Endodermal cell (in vitro differentiated cells): Measurements from ENCODE around the gene VWC2. TPM values are rescaled to one million over a fixed set of nuclear protein-coding genes. Genes with fewer than 3 reads are reported as not detected.

Experiments
- DNase-seq: peaks from one replicate; pipeline ENCODE4 v3.0.0-alpha.2; 2017
- H3K27ac ChIP-seq: 2 replicates; pipeline ENCODE4 v1.5.1; 2013; ENCODE audit warnings: mild to moderate bottlenecking, low read depth, low read length, moderate library complexity
- H3K27me3 ChIP-seq: 2 replicates; pipeline ENCODE4 v1.6.1; 2013; ENCODE audit warnings: mild to moderate bottlenecking, low read length, moderate library complexity; ENCODE audit not compliant: insufficient read depth, control insufficient read depth, poor library complexity, severe bottlenecking
- H3K36me3 ChIP-seq: 2 replicates; pipeline ENCODE4 v1.7.0; 2013; ENCODE audit warnings: mild to moderate bottlenecking, low read length, moderate library complexity; ENCODE audit not compliant: control insufficient read depth, insufficient read depth
- H3K4me1 ChIP-seq: one replicate; pipeline ENCODE4 v1.7.0; 2013; ENCODE audit warnings: low read length; ENCODE audit not compliant: control insufficient read depth, insufficient read depth
- H3K4me3 ChIP-seq: 2 replicates; pipeline ENCODE4 v1.5.1; 2013; ENCODE audit warnings: mild to moderate bottlenecking, low read length, moderate library complexity
- H3K9ac ChIP-seq: 2 replicates; pipeline ENCODE4 v1.6.1; 2013; ENCODE audit warnings: mild to moderate bottlenecking, low read length, moderate library complexity; ENCODE audit not compliant: poor library complexity, severe bottlenecking; ENCODE audit errors: extremely low read depth
- H3K9me3 ChIP-seq: 2 replicates; pipeline ENCODE4 v1.6.1; 2013; ENCODE audit warnings: mild to moderate bottlenecking, low read length, moderate library complexity; ENCODE audit not compliant: control insufficient read depth
- H3K27ac Mint-ChIP-seq: 2 replicates; pipeline ENCODE4 v1.8.0; 2020; ENCODE audit warnings: mixed read lengths
- H3K27me3 Mint-ChIP-seq: 2 replicates; pipeline ENCODE4 v1.8.0; 2021; ENCODE audit warnings: mild to moderate bottlenecking, mixed read lengths; ENCODE audit not compliant: insufficient read depth
- H3K36me3 Mint-ChIP-seq: 2 replicates; pipeline ENCODE4 v1.8.0; 2020; ENCODE audit warnings: low read depth, mixed read lengths
- H3K4me1 Mint-ChIP-seq: 2 replicates; pipeline ENCODE4 v1.8.0; 2020; ENCODE audit warnings: mixed read lengths
- H3K4me3 Mint-ChIP-seq: 2 replicates; pipeline ENCODE4 v1.8.0; 2020; ENCODE audit warnings: mild to moderate bottlenecking, moderate library complexity, mixed read lengths
- H3K9me3 Mint-ChIP-seq: 2 replicates; pipeline ENCODE4 v1.8.0; 2020; ENCODE audit warnings: mild to moderate bottlenecking, mixed read lengths
- CTCF ChIP-seq: fragments of 200-600 bp; sonication (generic); conservative IDR thresholded peaks from 2 replicates; pipeline ENCODE4 v1.5.0; 2021; ENCODE audit warnings: antibody characterized with exemption, mild to moderate bottlenecking
- WGBS, 2 experiments: methylation state at CpG; one replicate each; pipeline versions ENCODE4 v1.1.5 to v1.1.7; 2013; ENCODE audit warnings: missing lambda C conversion rate in 2 of 2, mixed read lengths in 1 of 2; ENCODE audit not compliant: insufficient coverage in 1 of 2, insufficient read length in 1 of 2; 5-methylcytosine and 5-hydroxymethylcytosine counted together
- total RNA-seq, 2 donors: library from RNA; stranded (reverse); fragmentation: NEBNext Ultra II Directional in 1 of 2; extraction: Animal tissue kit (Norgen Biotek cat#: 25700) in 1 of 2; gene quantifications; 2 replicates in 1 of 2; 3 replicates in 1 of 2; pipeline ENCODE4 v1.2.1, GENCODE V29; 2021

VWC2 gene
- total RNA-seq, 2 donors from 2014 or later: not detected

GRCh38 chr7:49875336-49875735, 101.9 kb downstream of the VWC2 start:
- no peak overlapping the region for H3K27ac Mint-ChIP-seq
- WGBS, 2 experiments: 94 to 100% methylated on average over 1 of the region's 1 CpG
- H3K9me3 Mint-ChIP-seq: no peaks in the 10 kb centered on the region
- Histone ChIP-seq H3K27me3 (no peaks in the 10 kb centered on the region), H3K9ac (no peak overlapping the region), H3K27ac (no peak overlapping the region), H3K4me3 (no peak overlapping the region), H3K4me1 (no peaks in the 10 kb centered on the region), H3K9me3 (no peaks in the 10 kb centered on the region), H3K36me3 (no peaks in the 10 kb centered on the region)
- no peak for DNase-seq
- no peaks in the 10 kb centered on the region for H3K27me3 Mint-ChIP-seq
- no peak for TF ChIP-seq CTCF
- H3K4me3 Mint-ChIP-seq: no peak overlapping the region
- H3K36me3 Mint-ChIP-seq: no peaks in the 10 kb centered on the region
- no peaks in the 10 kb centered on the region for H3K4me1 Mint-ChIP-seq

- H3K4me3 ChIP-seq: no peak overlapping the region
- no peaks in the 10 kb centered on the region for H3K9me3 ChIP-seq
- H3K9ac ChIP-seq: no peak overlapping the region
- 89 to 90% methylated on average over 2 to 3 of the region's 3 CpGs for WGBS, 2 experiments
- no peaks in the 10 kb centered on the region for H3K36me3 ChIP-seq
- no peaks in the 10 kb centered on the region for H3K4me1 Mint-ChIP-seq
- no peak for TF ChIP-seq CTCF
- no peak for DNase-seq
- no peaks in the 10 kb centered on the region for H3K36me3 Mint-ChIP-seq
- no peaks in the 10 kb centered on the region for H3K27me3 ChIP-seq
- no peak overlapping the region for H3K4me3 Mint-ChIP-seq
- H3K27me3 Mint-ChIP-seq: no peaks in the 10 kb centered on the region
- H3K27ac ChIP-seq: no peak overlapping the region
- H3K4me1 ChIP-seq: no peaks in the 10 kb centered on the region
- no peak overlapping the region for H3K27ac Mint-ChIP-seq
- no peaks in the 10 kb centered on the region for H3K9me3 Mint-ChIP-seq
Observed at GRCh38 chr7:49876202-49876601, 102.8 kb downstream of the VWC2 start.

- Mint-ChIP-seq H3K36me3 (no peaks in the 10 kb centered on the region), H3K27me3 (no peaks in the 10 kb centered on the region), H3K27ac (no peak overlapping the region), H3K4me1 (no peaks in the 10 kb centered on the region), H3K9me3 (no peaks in the 10 kb centered on the region), H3K4me3 (no peak overlapping the region)
- Histone ChIP-seq H3K4me1 (no peaks in the 10 kb centered on the region), H3K36me3 (no peaks in the 10 kb centered on the region), H3K4me3 (no peak overlapping the region), H3K27me3 (no peaks in the 10 kb centered on the region), H3K9ac (no peak overlapping the region), H3K27ac (no peak overlapping the region), H3K9me3 (no peaks in the 10 kb centered on the region)
- TF ChIP-seq CTCF: no peak
- 91 to 100% methylated on average over 1 to 2 of the region's 2 CpGs for WGBS, 2 experiments
- no peak for DNase-seq
Observed at GRCh38 chr7:49878089-49878488, 104.7 kb downstream of the VWC2 start.
